ENCODE measurements around the gene YAP1.

DNA sequence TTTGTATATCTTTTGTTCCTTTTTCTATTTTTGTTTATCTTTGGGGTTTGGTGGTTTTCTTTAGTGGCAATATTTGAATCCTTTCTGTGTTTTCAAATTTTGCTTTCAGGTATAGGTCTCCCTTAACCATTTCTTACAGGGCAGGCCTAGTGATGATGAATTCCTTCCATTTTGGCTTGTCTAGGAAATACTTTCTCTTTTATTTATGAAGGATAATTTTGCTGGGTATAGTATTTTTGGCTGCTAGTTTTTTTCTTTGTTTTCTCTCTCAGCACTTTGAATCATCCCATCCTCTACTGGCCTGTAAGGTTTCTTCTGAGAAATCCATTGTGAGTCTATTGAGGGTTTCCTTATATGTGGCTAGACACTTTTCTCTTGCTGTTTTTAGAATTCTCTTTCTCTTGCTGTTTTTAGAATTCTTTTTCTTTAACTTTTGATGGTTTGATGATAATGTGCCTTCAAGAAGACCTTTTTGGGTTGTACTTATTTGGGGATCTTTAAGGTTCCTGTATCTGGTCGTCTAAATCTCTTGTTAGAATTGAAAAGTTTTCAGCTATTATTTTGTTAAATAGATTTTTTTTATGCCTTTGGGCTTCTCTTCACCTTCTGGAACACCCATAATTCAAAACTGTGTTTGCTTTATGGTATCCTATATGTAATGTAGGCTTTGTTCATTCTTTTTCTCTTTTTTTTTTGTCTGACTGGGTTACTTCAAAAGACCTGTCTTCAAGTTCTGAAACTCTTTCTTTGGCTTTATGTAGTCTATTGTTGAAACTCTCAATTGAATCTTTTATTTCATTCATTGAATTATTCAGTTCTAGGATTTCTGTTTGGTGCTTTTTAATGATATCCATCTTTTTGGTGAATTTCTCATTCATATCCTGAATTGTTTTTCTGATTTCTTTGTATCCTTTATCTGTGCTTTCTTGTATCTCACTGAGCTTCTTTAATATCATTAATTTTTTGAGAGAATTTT, 38.5 kb upstream of the YAP1 start:
- TF ChIP-seq, protein P1, sequence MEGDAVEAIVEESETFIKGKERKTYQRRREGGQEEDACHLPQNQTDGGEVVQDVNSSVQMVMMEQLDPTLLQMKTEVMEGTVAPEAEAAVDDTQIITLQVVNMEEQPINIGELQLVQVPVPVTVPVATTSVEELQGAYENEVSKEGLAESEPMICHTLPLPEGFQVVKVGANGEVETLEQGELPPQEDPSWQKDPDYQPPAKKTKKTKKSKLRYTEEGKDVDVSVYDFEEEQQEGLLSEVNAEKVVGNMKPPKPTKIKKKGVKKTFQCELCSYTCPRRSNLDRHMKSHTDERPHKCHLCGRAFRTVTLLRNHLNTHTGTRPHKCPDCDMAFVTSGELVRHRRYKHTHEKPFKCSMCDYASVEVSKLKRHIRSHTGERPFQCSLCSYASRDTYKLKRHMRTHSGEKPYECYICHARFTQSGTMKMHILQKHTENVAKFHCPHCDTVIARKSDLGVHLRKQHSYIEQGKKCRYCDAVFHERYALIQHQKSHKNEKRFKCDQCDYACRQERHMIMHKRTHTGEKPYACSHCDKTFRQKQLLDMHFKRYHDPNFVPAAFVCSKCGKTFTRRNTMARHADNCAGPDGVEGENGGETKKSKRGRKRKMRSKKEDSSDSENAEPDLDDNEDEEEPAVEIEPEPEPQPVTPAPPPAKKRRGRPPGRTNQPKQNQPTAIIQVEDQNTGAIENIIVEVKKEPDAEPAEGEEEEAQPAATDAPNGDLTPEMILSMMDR (conservative IDR thresholded peaks at IDR 0.05) = no peak
- TF ChIP-seq ZFX (IDR thresholded peaks at IDR 0.05) = no peak

Measured in C4-2B (cell line).